Stimulated activated CD4-positive, alpha-beta T cell treated with anti-CD3 and anti-CD28 coated beads, Interleukin-1b, Interleukin-23, amount 100 ng/mL, for 48 hours (primary cell): ENCODE results near the gene SEC23B.

ENCODE experiments used
- DNase-seq: peaks from one replicate; pipeline ENCODE4 v3.0.0-alpha.2; 2020

SEC23B gene

DNA sequence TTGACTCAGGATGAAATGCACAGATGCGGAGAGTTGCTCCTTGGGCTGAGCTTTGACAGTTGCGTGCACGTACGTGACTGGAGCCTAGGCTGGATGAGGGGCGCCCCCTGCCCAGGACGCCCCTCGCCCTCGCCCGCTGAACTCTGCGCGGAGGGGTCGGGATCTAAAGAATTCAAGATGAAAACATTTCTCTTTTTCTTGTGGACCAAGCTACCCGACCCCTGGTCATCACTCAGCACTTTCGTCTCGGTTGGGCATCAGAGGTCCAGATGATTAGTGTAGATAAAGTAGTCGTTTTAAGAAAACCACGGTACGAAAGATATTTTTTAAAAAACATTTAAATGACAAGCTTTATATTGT, 80.8 kb downstream of the SEC23B start:
- no peak for DNase-seq

DNA sequence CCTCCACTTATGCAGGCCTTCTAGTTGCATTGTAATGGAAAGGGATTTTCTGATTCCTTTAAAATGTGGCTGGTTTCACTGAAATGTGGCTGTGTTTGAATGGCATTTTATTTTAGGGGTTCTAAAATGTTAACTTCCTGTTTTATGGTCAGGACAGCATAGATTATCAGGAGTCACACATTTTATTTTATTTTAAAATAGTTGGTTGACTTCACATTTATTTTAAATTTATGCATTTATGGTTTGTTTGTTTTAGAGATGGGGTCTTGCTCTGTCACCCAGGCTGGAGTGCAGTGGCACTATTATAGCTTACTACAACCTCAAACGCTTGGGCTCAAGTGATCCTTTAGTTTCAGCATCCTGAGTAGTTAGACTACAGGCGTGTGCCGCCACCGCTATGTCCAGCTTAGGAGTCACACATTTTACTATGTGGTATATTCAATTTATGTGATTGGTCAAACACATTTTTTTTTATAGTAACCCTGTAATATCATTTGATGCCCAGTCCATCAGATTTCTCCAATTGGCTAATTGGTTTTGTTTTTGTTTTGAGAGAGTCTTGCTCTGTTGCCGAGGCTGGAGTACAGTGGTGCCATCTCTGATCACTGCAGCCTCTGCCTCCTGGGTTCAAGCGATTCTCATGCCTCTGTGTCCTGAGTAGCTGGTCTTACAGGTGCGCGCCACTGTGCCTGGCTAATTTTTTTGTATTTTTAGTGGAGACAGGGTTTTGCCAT, 82.4 kb downstream of the SEC23B start:
- DNase-seq, result no peak

DNA sequence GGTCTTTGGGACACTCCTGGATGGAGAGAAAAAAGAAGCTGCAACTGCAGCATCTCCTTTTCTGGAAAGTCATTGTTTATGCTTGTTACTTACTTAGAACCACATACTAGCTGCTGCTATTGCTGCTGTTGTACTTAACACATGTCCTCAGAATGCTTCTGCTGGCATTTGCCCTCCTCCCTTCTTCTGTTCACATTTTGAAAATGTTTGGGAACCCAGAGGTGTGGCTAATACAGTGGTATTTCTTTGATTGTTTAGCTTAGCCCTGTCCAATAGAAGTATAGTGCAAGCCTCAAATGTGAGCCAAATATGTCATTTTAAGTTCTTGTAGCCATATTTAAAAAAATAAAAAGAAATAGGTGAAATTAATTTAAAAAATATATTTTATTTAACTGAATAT, 88.5 kb downstream of the SEC23B start:
- no peak for DNase-seq

DNA sequence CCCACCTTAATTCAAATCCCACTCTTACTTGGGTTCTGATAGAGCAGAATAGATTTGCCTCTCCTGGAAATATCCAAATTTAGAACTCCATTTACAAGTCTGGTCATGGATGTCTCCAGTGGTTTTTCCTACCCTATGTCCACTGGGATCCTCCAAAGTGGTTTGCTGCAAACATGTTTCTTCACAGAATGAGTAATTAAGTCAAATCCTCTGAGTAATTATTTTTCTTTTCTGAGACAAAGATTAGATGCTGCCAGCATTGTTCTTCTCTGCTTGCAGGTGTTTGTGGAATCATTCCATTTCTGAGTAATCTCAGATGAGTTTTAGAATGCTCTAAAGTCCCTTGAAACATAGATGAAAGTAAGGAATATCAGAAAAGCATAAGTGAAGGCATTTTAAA, 102.0 kb downstream of the SEC23B start:
- no peak for DNase-seq
